ENCODE data around the gene ART5.
"Not testable (repeated sequence)": the region's sequence is repeated elsewhere in the genome, so short reads cannot be mapped to it uniquely, and the experiment has no call there.

ART5 gene

DNA sequence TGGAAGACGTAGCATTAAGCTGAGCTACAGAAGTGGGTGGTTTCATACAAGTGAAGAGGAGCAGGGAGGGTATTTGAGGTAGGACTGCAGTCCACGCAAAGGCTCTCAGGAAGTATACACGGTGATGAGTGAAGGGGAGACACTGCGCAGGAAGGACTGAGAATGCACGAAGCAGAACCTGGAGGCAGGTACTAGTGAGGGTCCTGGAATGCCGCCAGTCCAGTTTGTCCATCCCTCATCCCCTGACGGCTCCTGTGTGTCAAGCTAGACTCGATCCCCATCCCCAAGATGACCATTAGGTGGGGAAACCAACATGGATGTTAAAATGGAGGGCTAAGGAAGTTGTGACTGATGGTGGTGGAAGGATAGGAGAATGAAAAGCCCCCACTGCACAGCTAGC, 23.8 kb downstream of the ART5 start:
- DNase-seq (ENCODE audit: low read depth in 3 of 3) = no peak

DNA sequence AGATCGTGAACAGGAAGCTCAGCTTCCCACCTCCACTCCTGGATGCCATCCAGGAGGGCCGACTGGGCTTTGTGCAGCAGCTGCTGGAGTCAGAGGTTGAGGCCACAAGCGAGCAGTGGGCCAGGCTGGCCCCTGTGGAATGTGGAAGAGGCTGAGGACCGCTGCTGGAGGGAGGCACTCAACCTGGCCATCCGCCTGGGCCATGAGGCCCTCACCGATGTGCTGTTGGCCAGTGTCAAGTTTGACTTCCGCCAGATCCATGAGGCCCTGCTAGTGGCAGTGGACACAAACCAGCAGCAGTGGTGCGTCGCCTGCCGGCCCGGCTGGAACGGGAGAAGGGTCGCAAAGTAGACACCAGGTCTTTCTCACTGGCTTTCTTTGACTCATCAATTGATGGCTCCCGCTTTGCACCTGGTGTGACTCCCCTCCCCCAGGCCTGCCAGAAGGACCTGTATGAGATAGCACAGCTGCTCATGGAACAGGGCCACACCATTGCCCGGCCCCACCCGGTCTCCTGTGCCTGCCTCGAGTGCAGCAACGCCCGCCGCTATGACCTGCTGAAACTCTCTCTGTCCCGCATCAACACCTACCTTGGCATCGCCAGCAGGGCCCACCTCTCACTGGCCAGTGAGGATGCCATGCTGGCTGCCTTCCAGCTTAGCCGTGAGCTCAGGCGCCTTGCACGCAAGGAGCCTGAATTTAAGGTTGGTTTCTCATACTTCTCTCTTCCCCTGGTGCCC, 24.9 kb downstream of the ART5 start:
- no peak for DNase-seq (ENCODE audit: low read depth in 3 of 3)

- no peak for DNase-seq (ENCODE audit: low read depth in 3 of 3)
These were observed 25.8 kb downstream of the ART5 start for GRCh38 chr11:3615998-3616397.

DNA sequence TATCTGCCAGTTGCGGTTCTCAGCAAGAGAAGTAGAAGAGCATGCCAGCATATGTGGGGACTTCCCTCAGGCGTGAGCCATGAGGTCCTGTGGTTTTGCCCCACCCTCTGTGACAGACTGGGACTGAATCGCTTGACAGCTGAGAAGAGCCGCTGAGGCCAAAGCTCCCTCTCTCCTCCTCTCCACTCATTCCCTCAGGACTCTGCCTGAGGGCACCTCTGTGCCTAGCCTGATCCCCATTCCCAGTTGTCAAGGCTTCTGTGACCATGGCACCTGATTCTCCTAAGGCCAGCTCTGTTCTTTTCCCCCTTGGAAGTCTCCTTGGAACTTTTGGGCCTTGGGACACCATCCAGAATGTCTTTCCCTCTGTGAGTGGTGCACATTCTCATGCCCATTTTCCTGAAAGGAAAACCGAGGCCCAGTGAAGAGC, 27.0 kb downstream of the ART5 start:
- peak; percentile 14 to 60 (median 34) for DNase-seq (ENCODE audit: low read depth in 3 of 3)

GRCh38 chr11:3613998-3614741, 27.6 kb downstream of the ART5 start:
- no peak for DNase-seq (ENCODE audit: low read depth in 3 of 3)

DNA sequence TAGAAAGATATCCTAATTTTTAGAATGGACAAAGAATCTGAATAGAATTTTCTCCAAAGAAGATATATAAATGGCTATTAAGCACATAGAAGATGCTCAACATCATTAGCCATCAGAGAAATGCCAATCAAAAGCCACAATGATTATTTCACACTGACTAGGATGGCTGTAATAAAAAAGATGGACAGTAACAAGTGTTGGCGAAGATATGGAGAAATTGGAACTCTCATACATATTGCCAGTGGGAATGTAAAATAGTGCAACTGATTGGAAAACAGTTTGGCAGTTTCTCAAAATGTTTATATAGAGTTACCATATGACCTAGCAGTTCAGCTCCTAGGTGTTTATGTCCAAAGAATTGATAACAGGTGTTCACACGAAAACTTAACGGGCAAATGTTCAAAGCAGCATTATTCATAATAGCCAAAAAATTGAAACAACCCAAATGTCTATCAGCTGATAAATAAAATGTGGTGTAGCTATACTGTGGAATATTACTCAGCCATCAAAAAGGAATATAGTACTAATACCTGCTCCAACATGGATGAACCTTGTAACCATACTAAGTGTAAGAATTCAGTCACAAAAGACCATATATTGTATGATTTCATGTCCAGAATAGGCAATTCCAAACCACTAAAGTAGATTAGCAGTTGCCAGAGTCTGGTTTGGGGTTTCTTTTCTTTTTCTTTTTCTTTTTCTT, 29.7 kb downstream of the ART5 start:
- DNase-seq (ENCODE audit: low read depth in 3 of 3) = no peak

GRCh38 chr11:3610846-3611245, 30.9 kb downstream of the ART5 start:
- no peak for DNase-seq (ENCODE audit: low read depth in 3 of 3)

GRCh38 chr11:3609416-3610265, 32.2 kb downstream of the ART5 start:
- DNase-seq (ENCODE audit: low read depth in 3 of 3) = peak in 1 of 3 experiments; percentile 24

DNA sequence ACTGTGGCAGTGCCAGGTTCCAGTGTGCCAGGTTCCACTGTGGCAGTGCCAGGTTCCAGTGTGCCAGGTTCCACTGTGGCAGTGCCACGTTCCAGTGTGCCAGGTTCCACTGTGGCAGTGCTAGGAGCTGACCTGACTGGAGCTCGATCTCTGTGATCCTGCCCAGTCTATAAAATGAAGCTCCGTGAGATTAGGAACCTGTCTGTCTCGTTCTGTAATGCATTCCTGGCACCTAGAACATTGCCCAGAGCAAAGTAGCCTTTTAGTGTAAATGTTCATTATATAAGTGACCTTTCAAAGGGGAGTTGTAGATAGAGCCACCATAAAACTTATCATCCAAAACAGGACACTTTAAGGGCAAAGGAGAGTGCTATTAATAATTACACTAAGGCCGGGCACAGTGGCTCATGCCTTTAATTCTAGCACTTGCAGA, 36.0 kb downstream of the ART5 start:
- no peak for DNase-seq (ENCODE audit: low read depth in 3 of 3)

DNA sequence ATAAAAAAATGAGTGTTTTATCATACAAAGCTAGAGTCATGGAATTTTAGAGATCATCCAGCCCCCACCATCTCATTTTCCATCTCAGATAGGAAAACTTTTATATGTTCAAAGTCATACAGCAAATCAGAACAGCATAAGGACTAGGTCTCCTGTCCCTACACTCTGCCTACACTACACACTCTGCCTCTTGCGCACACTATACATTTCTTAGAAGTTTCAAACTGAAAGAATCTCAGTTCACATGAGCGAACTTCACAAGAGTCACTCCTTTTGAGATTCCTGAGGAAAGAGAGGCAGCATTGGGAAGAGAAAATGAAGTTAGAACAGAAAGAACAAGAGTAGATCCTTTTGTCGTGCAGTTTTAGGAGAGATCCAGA, 36.5 kb downstream of the ART5 start:
- DNase-seq (ENCODE audit: low read depth in 3 of 3) = no peak

- DNase-seq (ENCODE audit: low read depth in 3 of 3) = no peak
These were observed 37.6 kb downstream of the ART5 start for GRCh38 chr11:3604167-3604566.

GRCh38 chr11:3600201-3600600, 41.6 kb downstream of the ART5 start:
- DNase-seq (ENCODE audit: low read depth in 3 of 3) = not testable (repeated sequence)

DNA sequence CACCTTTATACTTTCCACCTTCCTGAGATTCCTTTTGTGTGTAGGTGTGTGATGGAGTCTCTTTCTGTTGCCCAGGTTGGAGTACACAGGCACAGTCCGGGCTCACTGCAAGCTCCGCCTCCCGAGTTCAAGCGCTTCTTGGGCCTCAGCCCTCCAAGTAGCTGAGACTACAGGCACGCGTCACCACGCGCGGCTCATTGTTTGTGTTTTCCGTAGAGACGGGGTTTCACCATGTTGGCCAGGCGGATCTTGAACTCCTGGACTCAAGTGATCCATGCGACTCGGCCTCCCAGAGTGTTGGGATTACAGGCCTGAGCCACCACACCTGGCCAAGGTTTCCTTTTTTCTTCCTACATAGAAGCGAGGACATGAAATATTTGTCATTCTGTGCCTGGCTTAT, 44.0 kb downstream of the ART5 start:
- DNase-seq (ENCODE audit: low read depth in 3 of 3) = not testable (repeated sequence)

- DNase-seq (ENCODE audit: low read depth in 3 of 3) = not testable (repeated sequence)
These were observed 50.5 kb downstream of the ART5 start for GRCh38 chr11:3591326-3591725.

GRCh38 chr11:3590193-3590592, 51.6 kb downstream of the ART5 start:
- not testable (repeated sequence) for DNase-seq (ENCODE audit: low read depth in 3 of 3)

DNA sequence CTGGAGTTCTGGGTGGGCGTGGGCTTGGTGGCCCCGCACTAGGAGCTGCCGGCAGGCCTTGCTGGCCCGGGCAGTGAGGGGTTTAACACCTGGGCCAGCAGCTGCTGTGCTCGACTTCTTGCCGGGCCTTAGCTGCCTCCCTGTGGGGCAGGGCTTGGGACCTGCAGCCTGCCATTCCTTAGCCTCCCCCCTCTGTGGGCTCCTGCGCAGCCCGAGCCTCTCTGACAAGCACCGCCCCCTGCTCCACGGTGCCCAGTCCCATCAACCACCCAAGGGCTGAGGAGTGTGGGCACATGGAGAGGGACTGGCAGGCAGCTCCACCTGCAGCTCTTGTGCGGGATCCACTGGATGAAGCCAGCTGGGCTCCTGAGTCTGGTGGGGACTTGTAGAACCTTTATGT, 53.0 kb downstream of the ART5 start:
- not testable (repeated sequence) for DNase-seq (ENCODE audit: low read depth in 3 of 3)

All from stimulated activated CD4-positive, alpha-beta T cell treated with anti-CD3 and anti-CD28 coated beads, TNF-alpha, amount 100 ng/mL, for 24 hours (primary cell).